IMR-90 (cell line): Measurements from ENCODE around the gene KIF5C.

Source experiments
- CEBPB ChIP-seq: IDR thresholded peaks from 2 replicates; pipeline ENCODE4 v1.6.1; 2012; ENCODE audit warnings: low read depth, low read length, improper control_type of control experiment
- CHD1 ChIP-seq: IDR thresholded peaks from 2 replicates; pipeline ENCODE4 v1.6.1; 2012; ENCODE audit warnings: low read depth, low read length, improper control_type of control experiment
- CTCF ChIP-seq: conservative IDR thresholded peaks from 2 replicates; pipeline ENCODE4 v1.5.1; 2012; ENCODE audit warnings: mild to moderate bottlenecking, low read depth, low read length, improper control_type of control experiment
- FOS ChIP-seq: fragments of 150-350 bp; IDR thresholded peaks from 2 replicates; pipeline ENCODE4 v1.6.1; 2016; ENCODE audit warnings: low read depth, low read length
- MAFK ChIP-seq: IDR thresholded peaks from 2 replicates; pipeline ENCODE4 v1.6.1; 2012; ENCODE audit warnings: low read depth, low read length, improper control_type of control experiment
- MAZ ChIP-seq: IDR thresholded peaks from 2 replicates; pipeline ENCODE4 v1.6.1; 2012; ENCODE audit warnings: low read depth, mild to moderate bottlenecking, low read length, improper control_type of control experiment, moderate library complexity, borderline replicate concordance
- MXI1 ChIP-seq: IDR thresholded peaks from 2 replicates; pipeline ENCODE4 v1.6.1; 2012; ENCODE audit warnings: low read depth, mild to moderate bottlenecking, low read length, moderate library complexity, borderline replicate concordance
- POLR2A ChIP-seq: IDR thresholded peaks from 2 replicates; pipeline ENCODE4 v1.6.1; 2012; ENCODE audit warnings: mild to moderate bottlenecking, low read depth, low read length
- RAD21 ChIP-seq: IDR thresholded peaks from 2 replicates; pipeline ENCODE4 v1.6.1; 2012; ENCODE audit warnings: low read length, improper control_type of control experiment
- RCOR1 ChIP-seq: IDR thresholded peaks from 2 replicates; pipeline ENCODE4 v1.6.1; 2012; ENCODE audit warnings: mild to moderate bottlenecking, low read length, improper control_type of control experiment; ENCODE audit not compliant: insufficient replicate concordance
- SMC3 ChIP-seq: fragments of 150-350 bp; IDR thresholded peaks from 2 replicates; pipeline ENCODE4 v1.6.1; 2016; ENCODE audit warnings: low read depth, mild to moderate bottlenecking, antibody characterized with exemption, low read length, moderate library complexity
- TF ChIP-seq, protein P1 (sequence below): fragments of 150-350 bp; IDR thresholded peaks from 2 replicates; pipeline ENCODE4 v1.6.1; 2017; ENCODE audit warnings: mild to moderate bottlenecking, antibody characterized with exemption, low read length, low read depth

GRCh38 chr2:148828941-148829340 lies 46.1 kb upstream of the KIF5C start:
- TF ChIP-seq CTCF (no peak), MXI1 (no peak), MAZ (no peak), POLR2A (no peak), CHD1 (no peak), RAD21 (no peak), RCOR1 (no peak), CEBPB (no peak), FOS (no peak), MAFK (no peak), SMC3 (no peak)
- TF ChIP-seq, protein P1, sequence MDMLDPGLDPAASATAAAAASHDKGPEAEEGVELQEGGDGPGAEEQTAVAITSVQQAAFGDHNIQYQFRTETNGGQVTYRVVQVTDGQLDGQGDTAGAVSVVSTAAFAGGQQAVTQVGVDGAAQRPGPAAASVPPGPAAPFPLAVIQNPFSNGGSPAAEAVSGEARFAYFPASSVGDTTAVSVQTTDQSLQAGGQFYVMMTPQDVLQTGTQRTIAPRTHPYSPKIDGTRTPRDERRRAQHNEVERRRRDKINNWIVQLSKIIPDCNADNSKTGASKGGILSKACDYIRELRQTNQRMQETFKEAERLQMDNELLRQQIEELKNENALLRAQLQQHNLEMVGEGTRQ: no peak
